ENCODE measurements around the gene STX1A.

- TF ChIP-seq POLR2A (IDR thresholded peaks at IDR 0.05; ENCODE audit: low read depth, low read length) (no peak), CTCF (conservative IDR thresholded peaks at IDR 0.05; ENCODE audit: low read depth, low read length) (no peak), RFX5 (IDR thresholded peaks at IDR 0.05; ENCODE audit: low read depth, low read length) (no peak), MAZ (IDR thresholded peaks at IDR 0.05; ENCODE audit: borderline replicate concordance, low read depth, low read length) (no peak), NFE2L2 (IDR thresholded peaks at IDR 0.05; ENCODE audit: low read depth, low read length) (no peak), MXI1 (IDR thresholded peaks at IDR 0.05; ENCODE audit: borderline replicate concordance, low read depth, low read length) (no peak), RAD21 (IDR thresholded peaks at IDR 0.05; ENCODE audit: low read length) (no peak), SMC3 (IDR thresholded peaks at IDR 0.05; ENCODE audit: low read depth, low read length) (no peak), RCOR1 (IDR thresholded peaks at IDR 0.05; ENCODE audit: insufficient replicate concordance, low read length) (no peak)
Measured at GRCh38 chr7:73768641-73769480, 49.4 kb upstream of the STX1A start.
